Fibroblast of lung (primary cell): ENCODE results near the gene AFF2.
"Not testable (repeated sequence)": the region's sequence is repeated elsewhere in the genome, so short reads cannot be mapped to it uniquely, and the experiment has no call there.

Experiments used
- EZH2 ChIP-seq: IDR thresholded peaks from 2 replicates; pipeline ENCODE4 v1.5.1; 2012; ENCODE audit warnings: low read length, control low read depth, mild to moderate bottlenecking; ENCODE audit errors: missing control alignments
- TF ChIP-seq, protein P1 (sequence below), 2 donors: IDR thresholded peaks in 1 of 2; conservative IDR thresholded peaks in 1 of 2; 1 replicate in 1 of 2; 2 replicates in 1 of 2; pipeline ENCODE4 v1.5.1; 2011 to 2012; ENCODE audit warnings: low read length in 2 of 2, control low read depth in 1 of 2, inconsistent platforms in 1 of 2, low read depth in 1 of 2, mild to moderate bottlenecking in 1 of 2

DNA sequence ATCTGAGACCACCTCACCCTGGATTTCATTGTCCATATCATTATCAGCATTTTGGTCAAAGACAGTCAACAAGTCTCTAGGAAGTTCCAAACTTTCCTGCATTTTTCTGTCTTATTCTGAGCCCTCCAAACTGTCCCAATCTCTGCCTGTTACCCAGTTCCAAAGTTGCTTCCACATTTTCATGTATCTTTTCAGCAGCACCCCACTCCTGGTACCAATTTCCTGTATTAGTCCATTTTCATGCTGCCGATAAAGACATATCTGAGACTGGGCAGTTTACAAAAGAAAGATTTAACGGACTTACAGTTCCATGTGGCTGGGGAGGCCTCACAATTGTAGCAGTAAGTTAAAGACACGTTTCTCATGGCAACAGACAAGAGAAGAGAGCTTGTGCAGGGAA, 168.8 kb downstream of the AFF2 start:
- TF ChIP-seq, protein P1, sequence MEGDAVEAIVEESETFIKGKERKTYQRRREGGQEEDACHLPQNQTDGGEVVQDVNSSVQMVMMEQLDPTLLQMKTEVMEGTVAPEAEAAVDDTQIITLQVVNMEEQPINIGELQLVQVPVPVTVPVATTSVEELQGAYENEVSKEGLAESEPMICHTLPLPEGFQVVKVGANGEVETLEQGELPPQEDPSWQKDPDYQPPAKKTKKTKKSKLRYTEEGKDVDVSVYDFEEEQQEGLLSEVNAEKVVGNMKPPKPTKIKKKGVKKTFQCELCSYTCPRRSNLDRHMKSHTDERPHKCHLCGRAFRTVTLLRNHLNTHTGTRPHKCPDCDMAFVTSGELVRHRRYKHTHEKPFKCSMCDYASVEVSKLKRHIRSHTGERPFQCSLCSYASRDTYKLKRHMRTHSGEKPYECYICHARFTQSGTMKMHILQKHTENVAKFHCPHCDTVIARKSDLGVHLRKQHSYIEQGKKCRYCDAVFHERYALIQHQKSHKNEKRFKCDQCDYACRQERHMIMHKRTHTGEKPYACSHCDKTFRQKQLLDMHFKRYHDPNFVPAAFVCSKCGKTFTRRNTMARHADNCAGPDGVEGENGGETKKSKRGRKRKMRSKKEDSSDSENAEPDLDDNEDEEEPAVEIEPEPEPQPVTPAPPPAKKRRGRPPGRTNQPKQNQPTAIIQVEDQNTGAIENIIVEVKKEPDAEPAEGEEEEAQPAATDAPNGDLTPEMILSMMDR (conservative IDR thresholded peaks at IDR 0.05 in 1 of 2, IDR thresholded peaks at IDR 0.05 in 1 of 2; ENCODE audit: low read depth in 1 of 2, low read length in 2 of 2), result not testable (repeated sequence)
- TF ChIP-seq EZH2, result not testable (repeated sequence)
